Esophagus squamous epithelium (tissue), 5 donors: ENCODE measurements around the gene RAN. TPM values are rescaled to one million over a fixed set of nuclear protein-coding genes. Genes with fewer than 3 reads are reported as not detected.

Experiments
- DNase-seq: peaks from one replicate; lab custom pipeline; 2025; lab: John Stamatoyannopoulos, UW
- H3K27ac ChIP-seq, 4 donors: fragments of 200-600 bp; sonication (generic); one replicate each; pipeline ENCODE4 v1.5.1; 2016 to 2019; ENCODE audit warnings: mild to moderate bottlenecking in 1 of 4
- H3K27me3 ChIP-seq, 4 donors: fragments of 200-600 bp; sonication (generic); 1 replicate in 3 of 4; 2 replicates in 1 of 4; pipeline versions ENCODE4 v1.5.1 to v1.6.0; 2017 to 2021; ENCODE audit warnings: antibody characterized with exemption in 1 of 4
- H3K36me3 ChIP-seq, 3 donors: fragments of 200-600 bp; sonication (generic); one replicate each; pipeline ENCODE4 v1.5.1; 2016 to 2019
- H3K4me1 ChIP-seq, 3 donors: fragments of 200-600 bp; sonication (generic); one replicate each; pipeline ENCODE4 v1.5.1; 2017 to 2019
- H3K4me3 ChIP-seq, 4 donors: fragments of 200-600 bp; sonication (generic); 1 replicate in 3 of 4; 2 replicates in 1 of 4; pipeline ENCODE4 v1.5.1; 2016 to 2019; ENCODE audit warnings: mild to moderate bottlenecking in 2 of 4, moderate library complexity in 1 of 4
- H3K9me3 ChIP-seq, 3 donors: fragments of 200-600 bp; sonication (generic); one replicate each; pipeline ENCODE4 v1.5.1; 2016 to 2019
- POLR2A ChIP-seq, 4 donors: fragments of 450-650 bp; IDR thresholded peaks; one replicate each; pipeline ENCODE4 v1.6.1; 2017; ENCODE audit warnings: antibody characterized with exemption in 4 of 4, mild to moderate bottlenecking in 4 of 4, moderate library complexity in 3 of 4
- WGBS, 2 donors: methylation state at CpG; one replicate each; pipeline ENCODE4 v1.1.5; 2018; 5-methylcytosine and 5-hydroxymethylcytosine counted together
- intact Hi-C: fragments of 100-400 bp; cut with DNase I; formaldehyde crosslinking; loops from one replicate; pipeline ENCODE4 v1.15.0; 2022
- total RNA-seq, 4 donors: library from RNA; depleted of rRNA; stranded (reverse); fragments of >200 nt; gene quantifications; one replicate each; pipeline ENCODE4 v1.1.0, GENCODE V29; 2016
- TF ChIP-seq, protein P1 (sequence below), 6 experiments: fragments of 450-650 bp in 4 of 6; fragments of 200-600 bp in 2 of 6; sonication (generic) in 2 of 6; IDR thresholded peaks; one replicate each; pipeline ENCODE4 v1.5.1; 2016 to 2019; ENCODE audit warnings: antibody characterized with exemption in 6 of 6, mild to moderate bottlenecking in 4 of 6, moderate library complexity in 4 of 6
- donor health status: DM: yes; HTN: yes; CAD: no.

The RAN gene
- total RNA-seq, 4 donors from 2014 or later = 204 to 375 (median 325) TPM

DNA sequence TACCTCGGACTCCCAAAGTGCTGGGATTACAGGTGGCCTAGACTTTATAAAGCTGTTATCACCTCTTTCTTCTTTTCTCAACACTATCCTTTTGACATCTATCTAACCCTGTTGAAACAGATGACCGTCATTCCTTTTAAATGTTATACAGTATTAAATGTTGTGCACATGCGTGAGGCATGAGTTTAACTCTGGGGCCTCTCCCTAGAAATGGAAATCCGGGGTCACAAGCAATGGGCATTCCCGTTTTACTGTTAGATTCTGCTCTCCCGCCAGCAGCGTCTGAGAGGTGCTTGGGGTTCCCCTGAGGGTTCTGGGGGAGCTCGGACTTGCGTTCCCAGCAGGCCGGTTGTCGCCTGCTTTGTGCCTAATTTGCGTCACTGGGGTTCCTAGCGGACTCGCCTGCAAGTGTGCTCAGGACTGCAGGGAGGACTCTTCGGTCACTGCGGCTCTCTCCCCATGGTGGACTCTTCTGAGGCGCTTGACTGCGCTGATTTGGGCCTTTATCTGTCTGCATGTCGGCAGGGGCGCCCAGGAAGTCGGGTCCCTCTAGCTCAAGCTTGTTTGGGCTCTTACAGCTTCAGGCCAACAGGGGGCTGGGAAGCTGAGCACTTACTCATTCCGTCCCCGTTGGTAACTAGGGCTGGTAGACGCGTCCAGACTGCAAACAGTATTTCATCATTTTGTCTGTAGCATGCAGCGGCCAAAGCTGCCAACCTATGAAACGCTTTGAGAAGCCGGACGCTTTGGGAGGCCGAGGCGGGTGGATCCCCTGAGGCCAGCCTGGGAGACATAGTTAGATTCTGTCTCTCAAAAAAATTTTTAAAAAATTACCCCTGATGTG lies 1.2 kb upstream of the RAN start:
- Histone ChIP-seq H3K27ac (peak overlapping the region; percentile 90 to 99 (median 98)), H3K4me1 (peaks cover 0 to 39% (median 24%) of the 10 kb centered on the region in 3 donors), H3K9me3 (no peaks in the 10 kb centered on the region), H3K4me3 (peak overlapping the region; percentile 80 to 97 (median 94)), H3K36me3 (peaks cover 0 to 28% (median 9%) of the 10 kb centered on the region in 3 donors), H3K27me3 (no peaks in the 10 kb centered on the region)
- intact Hi-C loops = no loop called here
- TF ChIP-seq, protein P1, sequence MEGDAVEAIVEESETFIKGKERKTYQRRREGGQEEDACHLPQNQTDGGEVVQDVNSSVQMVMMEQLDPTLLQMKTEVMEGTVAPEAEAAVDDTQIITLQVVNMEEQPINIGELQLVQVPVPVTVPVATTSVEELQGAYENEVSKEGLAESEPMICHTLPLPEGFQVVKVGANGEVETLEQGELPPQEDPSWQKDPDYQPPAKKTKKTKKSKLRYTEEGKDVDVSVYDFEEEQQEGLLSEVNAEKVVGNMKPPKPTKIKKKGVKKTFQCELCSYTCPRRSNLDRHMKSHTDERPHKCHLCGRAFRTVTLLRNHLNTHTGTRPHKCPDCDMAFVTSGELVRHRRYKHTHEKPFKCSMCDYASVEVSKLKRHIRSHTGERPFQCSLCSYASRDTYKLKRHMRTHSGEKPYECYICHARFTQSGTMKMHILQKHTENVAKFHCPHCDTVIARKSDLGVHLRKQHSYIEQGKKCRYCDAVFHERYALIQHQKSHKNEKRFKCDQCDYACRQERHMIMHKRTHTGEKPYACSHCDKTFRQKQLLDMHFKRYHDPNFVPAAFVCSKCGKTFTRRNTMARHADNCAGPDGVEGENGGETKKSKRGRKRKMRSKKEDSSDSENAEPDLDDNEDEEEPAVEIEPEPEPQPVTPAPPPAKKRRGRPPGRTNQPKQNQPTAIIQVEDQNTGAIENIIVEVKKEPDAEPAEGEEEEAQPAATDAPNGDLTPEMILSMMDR (IDR thresholded peaks at IDR 0.05) = peak; percentile 30 to 62 (median 44)
- TF ChIP-seq POLR2A (IDR thresholded peaks at IDR 0.05) = no peak
- WGBS, 2 donors = 18 to 62% methylated on average over 5 to 22 of the region's 31 CpGs
- peak; percentile 28 for DNase-seq

DNA sequence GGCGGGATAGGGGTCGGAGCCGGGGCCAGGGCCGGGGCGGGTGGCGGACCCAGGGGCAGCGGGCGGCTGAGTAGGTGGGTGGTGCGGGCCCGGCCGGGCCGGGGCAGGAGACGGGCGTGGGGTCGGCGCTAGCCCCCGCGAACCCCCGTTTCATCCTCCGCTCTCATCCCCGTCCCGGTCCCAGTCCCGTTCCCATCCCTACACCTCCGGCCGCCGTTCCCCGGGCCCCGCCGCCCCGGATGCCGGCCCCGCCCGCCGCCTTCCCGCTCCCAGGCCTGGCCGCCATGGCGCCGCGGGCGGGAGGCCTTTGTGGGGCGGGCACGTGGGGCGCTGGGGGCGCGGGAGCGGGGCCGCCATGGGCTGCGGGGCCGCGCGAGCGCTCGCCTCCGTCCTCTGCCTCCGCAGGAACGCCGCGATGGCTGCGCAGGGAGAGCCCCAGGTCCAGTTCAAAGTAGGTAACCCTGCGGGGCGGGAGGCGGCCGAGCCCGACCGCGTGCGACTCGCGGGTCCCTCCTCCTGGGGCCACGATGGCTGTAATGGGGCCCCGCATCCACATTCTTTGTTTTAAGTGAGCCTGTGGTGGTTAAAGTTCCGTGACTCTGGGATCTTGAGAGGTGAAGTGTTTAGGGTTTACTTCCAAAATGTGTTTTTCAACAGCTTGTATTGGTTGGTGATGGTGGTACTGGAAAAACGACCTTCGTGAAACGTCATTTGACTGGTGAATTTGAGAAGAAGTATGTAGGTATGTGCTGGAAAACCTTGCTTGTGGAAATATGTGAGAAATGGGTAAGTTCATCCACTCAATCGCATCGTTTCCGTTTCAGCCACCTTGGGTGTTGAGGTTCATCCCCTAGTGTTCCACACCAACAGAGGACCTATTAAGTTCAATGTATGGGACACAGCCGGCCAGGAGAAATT lies 572 bp downstream of the RAN start:
- Histone ChIP-seq H3K27me3 (no peaks in the 10 kb centered on the region), H3K9me3 (no peaks in the 10 kb centered on the region), H3K4me1 (peaks cover 0 to 39% (median 24%) of the 10 kb centered on the region in 3 donors), H3K4me3 (peak overlapping the region; percentile 80 to 97 (median 94)), H3K27ac (peak overlapping the region; percentile 92 to 99 (median 98)), H3K36me3 (peaks cover 0 to 46% (median 12%) of the 10 kb centered on the region in 3 donors)
- TF ChIP-seq POLR2A (IDR thresholded peaks at IDR 0.05) = no peak
- TF ChIP-seq, protein P1 (IDR thresholded peaks at IDR 0.05) = no peak
- intact Hi-C loops = no loop called here
- WGBS, 2 donors = 1 to 3% methylated on average over 16 to 31 of the region's 79 CpGs
- DNase-seq = no peak

DNA sequence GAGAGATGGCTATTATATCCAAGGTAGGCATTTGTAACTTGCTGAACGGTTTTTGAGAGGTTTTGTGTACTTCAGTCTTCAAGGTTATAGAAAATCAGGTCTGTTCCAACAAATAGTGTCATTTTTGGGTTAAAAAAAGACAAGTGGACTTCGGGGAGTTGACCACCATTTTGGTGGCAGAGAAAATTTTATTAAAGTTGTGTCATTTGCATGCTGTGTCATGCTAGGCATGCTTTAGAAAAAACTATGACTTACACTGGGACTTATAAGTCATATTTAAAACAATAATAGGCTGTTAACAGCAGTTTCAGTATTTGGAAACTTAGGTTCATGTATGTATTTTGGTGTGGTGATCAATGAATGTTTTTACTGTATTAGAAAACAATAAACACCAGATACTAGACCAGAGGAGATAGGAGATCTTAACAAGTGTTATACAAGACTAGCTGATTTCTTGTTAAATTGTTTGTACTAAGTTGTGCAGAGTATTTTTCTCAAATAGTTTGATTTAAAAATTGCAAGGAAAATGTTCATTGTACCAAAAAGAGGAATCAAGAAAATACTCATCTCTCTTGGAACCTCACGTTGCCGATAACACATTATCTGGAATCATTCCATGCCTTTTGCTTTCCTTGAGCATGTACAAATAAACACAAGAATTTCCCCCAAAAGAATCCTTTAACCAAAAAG lies 1.4 kb downstream of the RAN start:
- Histone ChIP-seq H3K4me1 (peaks cover 0 to 39% (median 24%) of the 10 kb centered on the region in 3 donors), H3K36me3 (peaks cover 0 to 49% (median 12%) of the 10 kb centered on the region in 3 donors), H3K27ac (peak overlapping the region; percentile 92 to 99 (median 98)), H3K27me3 (no peaks in the 10 kb centered on the region), H3K9me3 (no peaks in the 10 kb centered on the region), H3K4me3 (peak overlapping the region; percentile 80 to 97 (median 94))
- WGBS, 2 donors = 17 to 28% methylated on average over 4 of the region's 4 CpGs
- intact Hi-C loops = no loop called here
- TF ChIP-seq, protein P1 (IDR thresholded peaks at IDR 0.05) = no peak
- TF ChIP-seq POLR2A (IDR thresholded peaks at IDR 0.05) = no peak
- DNase-seq = no peak

DNA sequence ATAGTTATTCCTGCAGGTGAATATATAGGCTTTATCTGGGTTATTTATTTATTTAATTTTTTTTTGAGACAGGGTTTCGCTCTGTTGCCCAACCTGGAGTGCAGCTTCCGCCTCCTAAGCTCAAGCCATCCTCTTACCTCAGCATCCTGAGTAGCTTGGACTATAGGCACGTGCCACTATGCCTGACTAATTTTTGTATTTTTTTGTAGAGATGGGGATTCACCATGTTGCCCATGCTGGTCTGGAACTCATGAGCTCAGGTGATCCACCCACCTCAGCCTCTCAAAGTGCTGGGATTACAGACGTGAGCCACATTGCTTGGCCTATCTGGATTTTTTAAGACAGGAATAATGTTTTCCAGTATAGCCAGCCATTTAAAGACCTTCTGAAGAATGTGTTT lies 2.0 kb downstream of the RAN start:
- H3K4me1 ChIP-seq = peaks cover 0 to 39% (median 24%) of the 10 kb centered on the region in 3 donors
- TF ChIP-seq, protein P1 (IDR thresholded peaks at IDR 0.05) = no peak
- TF ChIP-seq POLR2A (IDR thresholded peaks at IDR 0.05) = no peak
- H3K27me3 ChIP-seq = no peaks in the 10 kb centered on the region
- 53 to 56% methylated on average over 4 of the region's 4 CpGs for WGBS, 2 donors
- intact Hi-C loops = no loop called here
- H3K27ac ChIP-seq = no peak overlapping the region
- peaks cover 0 to 49% (median 12%) of the 10 kb centered on the region in 3 donors for H3K36me3 ChIP-seq
- peak overlapping the region in 2 of 4 donors; percentile 95 to 97 for H3K4me3 ChIP-seq
- DNase-seq = no peak
- no peaks in the 10 kb centered on the region for H3K9me3 ChIP-seq
